Measurements from ENCODE around the gene CBLIF. TPM values are rescaled to one million over a fixed set of nuclear protein-coding genes. Genes with fewer than 3 reads are reported as not detected.

Gene CBLIF
- total and polyA plus RNA-seq, 8 donors, result 0.24 TPM; not detected in 7

DNA sequence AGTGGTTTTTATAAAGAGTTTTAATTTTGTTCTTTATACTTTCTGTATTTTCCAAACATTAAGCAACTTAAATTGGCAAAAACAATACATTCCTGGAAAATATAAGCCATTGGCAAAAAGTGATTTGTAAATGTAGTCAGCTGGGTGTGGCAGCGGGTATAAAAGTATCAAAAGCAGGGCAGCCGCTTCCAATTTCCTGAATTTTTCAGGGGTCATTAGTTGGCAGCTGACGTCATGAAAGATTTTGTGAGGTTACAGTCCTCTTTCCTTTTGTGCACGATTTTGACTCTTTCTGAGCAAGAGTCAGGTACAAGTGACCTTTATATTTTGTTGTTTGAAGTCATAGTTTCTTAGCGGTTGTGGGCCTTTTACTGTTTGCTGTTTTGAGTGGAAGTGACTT, 33.3 kb upstream of the CBLIF start, which contains the start of gene OOSP3:
OOSP3 (plus strand) TSS at position 208 of the 400 bp plus-strand sequence; CDS start at position 235, 27 bp downstream.
- TF ChIP-seq, protein P1, sequence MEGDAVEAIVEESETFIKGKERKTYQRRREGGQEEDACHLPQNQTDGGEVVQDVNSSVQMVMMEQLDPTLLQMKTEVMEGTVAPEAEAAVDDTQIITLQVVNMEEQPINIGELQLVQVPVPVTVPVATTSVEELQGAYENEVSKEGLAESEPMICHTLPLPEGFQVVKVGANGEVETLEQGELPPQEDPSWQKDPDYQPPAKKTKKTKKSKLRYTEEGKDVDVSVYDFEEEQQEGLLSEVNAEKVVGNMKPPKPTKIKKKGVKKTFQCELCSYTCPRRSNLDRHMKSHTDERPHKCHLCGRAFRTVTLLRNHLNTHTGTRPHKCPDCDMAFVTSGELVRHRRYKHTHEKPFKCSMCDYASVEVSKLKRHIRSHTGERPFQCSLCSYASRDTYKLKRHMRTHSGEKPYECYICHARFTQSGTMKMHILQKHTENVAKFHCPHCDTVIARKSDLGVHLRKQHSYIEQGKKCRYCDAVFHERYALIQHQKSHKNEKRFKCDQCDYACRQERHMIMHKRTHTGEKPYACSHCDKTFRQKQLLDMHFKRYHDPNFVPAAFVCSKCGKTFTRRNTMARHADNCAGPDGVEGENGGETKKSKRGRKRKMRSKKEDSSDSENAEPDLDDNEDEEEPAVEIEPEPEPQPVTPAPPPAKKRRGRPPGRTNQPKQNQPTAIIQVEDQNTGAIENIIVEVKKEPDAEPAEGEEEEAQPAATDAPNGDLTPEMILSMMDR (IDR thresholded peaks at IDR 0.05), result no peak
- no peak for DNase-seq
- no peak for ATAC-seq
- Histone ChIP-seq H3K27ac (no peak within 1 kb of the TSS), H3K27me3 (no peaks in the 10 kb centered on the region), H3K4me1 (no peaks in the 10 kb centered on the region), H3K36me3 (no peaks in the 10 kb centered on the region), H3K9me3 (no peaks in the 10 kb centered on the region), H3K4me3 (no peak within 1 kb of the TSS)
- intact Hi-C loops (cut with DNase I), result no loop called here

DNA sequence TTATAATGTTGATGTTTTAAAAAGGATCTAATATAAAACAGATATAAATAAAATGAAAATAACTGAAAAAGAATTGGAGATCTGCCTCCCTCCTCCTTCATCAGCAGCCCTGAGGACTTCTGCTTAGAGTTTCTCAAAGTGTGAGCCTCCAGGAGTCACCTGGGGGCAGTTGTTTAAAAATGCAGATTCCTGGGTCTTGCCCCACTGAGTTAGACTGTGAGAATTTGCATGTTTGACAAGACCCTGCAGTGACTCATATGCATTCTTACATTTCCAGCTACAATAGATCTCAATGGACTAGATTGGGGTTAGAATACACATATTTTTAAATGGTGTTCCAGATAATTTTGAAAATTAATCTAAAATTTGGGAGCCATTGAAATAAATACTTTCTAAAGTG, 32.5 kb upstream of the CBLIF start:
- TF ChIP-seq, protein P1 (IDR thresholded peaks at IDR 0.05), result no peak
- intact Hi-C loops (cut with DNase I), result no loop called here
- Histone ChIP-seq H3K4me1 (no peaks in the 10 kb centered on the region), H3K27me3 (no peaks in the 10 kb centered on the region), H3K4me3 (no peak overlapping the region), H3K9me3 (no peaks in the 10 kb centered on the region), H3K27ac (no peak overlapping the region), H3K36me3 (no peaks in the 10 kb centered on the region)
- no peak for ATAC-seq
- no peak for DNase-seq

DNA sequence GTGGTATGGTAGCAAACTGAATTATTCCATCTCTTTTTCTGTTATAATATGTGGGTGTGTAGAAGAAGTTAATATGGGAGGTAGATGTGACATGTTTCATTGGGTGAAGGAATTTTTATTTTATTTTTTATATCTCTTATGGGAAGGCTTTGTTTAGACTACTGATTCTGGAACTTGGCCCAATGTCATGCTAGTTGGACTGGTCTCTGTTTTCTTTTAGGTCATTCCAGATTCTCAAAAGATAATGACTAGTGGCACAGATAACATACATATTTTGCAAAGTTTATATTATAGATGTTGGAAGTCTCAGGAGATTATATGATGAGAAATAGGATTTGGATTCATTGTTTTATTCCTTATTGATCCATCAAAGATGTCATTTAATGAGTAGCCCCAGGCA, 32.0 kb upstream of the CBLIF start:
- TF ChIP-seq, protein P1 (IDR thresholded peaks at IDR 0.05), result no peak
- DNase-seq (no peak), ATAC-seq (no peak)
- Histone ChIP-seq H3K27me3 (no peaks in the 10 kb centered on the region), H3K27ac (no peak overlapping the region), H3K36me3 (no peaks in the 10 kb centered on the region), H3K9me3 (no peaks in the 10 kb centered on the region), H3K4me1 (no peaks in the 10 kb centered on the region), H3K4me3 (no peak overlapping the region)
- intact Hi-C loops (cut with DNase I), result no loop called here

DNA sequence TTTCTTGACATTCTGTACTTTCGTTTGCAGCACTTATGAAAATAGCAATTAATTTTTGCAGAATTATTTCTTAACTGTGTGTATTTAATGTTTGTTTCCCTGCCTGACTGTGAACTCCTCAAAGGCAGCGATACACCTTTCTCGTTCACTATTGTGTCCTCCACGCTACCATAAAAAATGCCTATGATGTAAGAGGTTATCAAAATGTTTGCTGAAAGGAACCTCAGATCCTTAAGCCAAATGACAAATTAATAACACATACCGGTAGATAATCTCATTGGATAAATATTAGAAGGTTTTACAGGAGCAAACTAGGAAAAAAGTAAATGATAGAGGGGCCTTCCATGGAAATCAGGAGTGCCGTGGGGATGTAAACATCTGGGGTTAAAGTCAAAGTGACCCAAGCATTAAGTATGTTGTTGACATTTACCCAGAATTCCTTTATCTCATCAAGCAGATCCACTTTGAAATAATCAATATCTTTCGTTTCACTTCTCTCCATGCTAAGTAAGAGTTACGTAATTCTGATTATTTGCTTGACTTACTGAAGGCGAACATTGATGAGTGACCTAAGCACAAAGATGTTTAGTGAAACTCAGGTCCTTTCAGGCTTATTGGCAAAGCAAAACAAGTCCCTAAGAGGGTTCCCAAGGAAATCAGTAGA, 30.7 kb upstream of the CBLIF start:
- intact Hi-C loops (cut with DNase I), result no loop called here
- TF ChIP-seq, protein P1 (IDR thresholded peaks at IDR 0.05), result no peak

DNA sequence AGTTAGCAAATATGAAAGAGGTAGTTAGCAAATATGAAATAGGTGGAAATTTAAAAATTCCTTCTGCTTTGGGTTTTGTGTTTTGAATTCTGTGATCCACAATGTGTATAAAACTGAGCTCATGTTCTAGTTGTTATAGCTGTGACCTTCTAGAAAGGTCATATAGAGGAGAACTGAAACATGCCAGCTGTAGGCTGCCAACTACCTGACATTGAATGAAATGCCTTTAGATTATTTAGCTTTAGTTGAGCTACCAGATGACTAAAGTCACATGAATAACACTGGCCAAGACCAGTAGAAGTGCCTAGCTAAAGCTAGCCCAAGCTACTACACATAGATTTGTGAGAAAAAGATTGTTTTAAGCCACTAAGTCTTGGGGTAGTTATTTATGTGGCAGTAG, 26.8 kb upstream of the CBLIF start:
- Histone ChIP-seq H3K27me3 (no peaks in the 10 kb centered on the region), H3K36me3 (no peaks in the 10 kb centered on the region), H3K4me3 (no peak overlapping the region), H3K27ac (no peak overlapping the region), H3K9me3 (peaks cover 0 to 5% of the 10 kb centered on the region in 2 donors), H3K4me1 (peaks cover 0 to 2% of the 10 kb centered on the region in 2 donors)
- no peak for ATAC-seq
- DNase-seq, result no peak
- TF ChIP-seq, protein P1 (IDR thresholded peaks at IDR 0.05), result no peak
- intact Hi-C loops (cut with DNase I), result no loop called here

More for the DNA sequence above, 30.7 kb upstream of the CBLIF start:
- H3K4me3 ChIP-seq, result no peak overlapping the region
- no peak overlapping the region for H3K27ac ChIP-seq
- no peaks in the 10 kb centered on the region for H3K4me1 ChIP-seq
- peaks cover 0 to 3% of the 10 kb centered on the region in 2 donors for H3K9me3 ChIP-seq
- DNase-seq (no peak), ATAC-seq (no peak)
- H3K27me3 ChIP-seq, result no peaks in the 10 kb centered on the region
- no peaks in the 10 kb centered on the region for H3K36me3 ChIP-seq
